Transverse colon (tissue), 4 donors: ENCODE measurements around the gene CTCF. TPM values are rescaled to one million over a fixed set of nuclear protein-coding genes. Genes with fewer than 3 reads are reported as not detected.
A peak's percentile ranks its signal among the peaks of the same experiment; 100 is the strongest.

Experiments
- DNase-seq: peaks from one replicate; pipeline ENCODE4 v3.0.0-alpha.2; 2019
- H3K27ac ChIP-seq, 4 donors: fragments of 200-600 bp; sonication (generic); 2 replicates each; pipeline ENCODE4 v1.5.1; 2016 to 2018; ENCODE audit warnings: inconsistent platforms in 4 of 4
- H3K27me3 ChIP-seq: fragments of 200-600 bp; sonication (generic); 2 replicates; pipeline ENCODE4 v1.5.1; 2017; ENCODE audit warnings: inconsistent platforms
- H3K36me3 ChIP-seq, 4 donors: fragments of 200-600 bp; sonication (generic); 2 replicates each; pipeline ENCODE4 v1.5.1; 2017 to 2019; ENCODE audit warnings: inconsistent platforms in 4 of 4
- H3K4me1 ChIP-seq, 4 donors: fragments of 200-600 bp; sonication (generic); 2 replicates each; pipeline ENCODE4 v1.5.1; 2017 to 2020; ENCODE audit warnings: inconsistent platforms in 4 of 4
- H3K4me3 ChIP-seq, 4 donors: fragments of 200-600 bp; sonication (generic); 1 replicate in 1 of 4; 2 replicates in 3 of 4; pipeline versions ENCODE4 v1.5.1 to v1.6.1; 2017 to 2019; ENCODE audit warnings: inconsistent platforms in 4 of 4
- H3K9me3 ChIP-seq, 2 donors: fragments of 200-600 bp; sonication (generic); 2 replicates each; pipeline ENCODE4 v1.5.1; 2017 to 2019; ENCODE audit warnings: inconsistent platforms in 2 of 2
- EP300 ChIP-seq: sonication (generic); formaldehyde crosslinking; IDR thresholded peaks from one replicate; pipeline ENCODE4 v1.6.1; 2017; ENCODE audit warnings: antibody characterized with exemption, low read depth
- POLR2A ChIP-seq: fragments of 450-650 bp; IDR thresholded peaks from one replicate; pipeline ENCODE4 v1.6.1; 2016; ENCODE audit warnings: antibody characterized with exemption, mild to moderate bottlenecking, moderate library complexity
- POLR2AphosphoS5 ChIP-seq, 3 donors: sonication (generic); formaldehyde crosslinking; IDR thresholded peaks; one replicate each; pipeline ENCODE4 v1.6.1; 2016; ENCODE audit warnings: antibody characterized with exemption in 3 of 3
- WGBS, 2 donors: methylation state at CpG; one replicate each; pipeline ENCODE4 v1.1.5; 2018; ENCODE audit warnings: low coverage in 1 of 2; 5-methylcytosine and 5-hydroxymethylcytosine counted together
- in situ Hi-C, 4 donors: fragments of 200-750 bp; cut with MboI; loops; one replicate each; pipeline versions ENCODE4 v1.15.0 to v1.15.1; 2017; ENCODE audit warnings: low sequenced_read_pairs in 3 of 4, low pct_ligation_motif_present in 1 of 4, low pct_unique_long_range_greater_than_20kb in 1 of 4
- intact Hi-C: fragments of 100-400 bp; cut with DNase I; formaldehyde crosslinking; loops from one replicate; pipeline ENCODE4 v1.15.1; 2023; ENCODE audit warnings: low total_unique reads
- total RNA-seq, 4 donors: library from RNA; depleted of rRNA; stranded (reverse); fragments of >200 nt; gene quantifications; one replicate each; pipeline ENCODE4 v1.1.0, GENCODE V29; 2016
- TF ChIP-seq, protein P1 (sequence below), 5 experiments: fragments of 200-600 bp in 3 of 5; fragments of 450-650 bp in 2 of 5; sonication (generic) in 3 of 5; IDR thresholded peaks; 1 replicate in 2 of 5; 2 replicates in 3 of 5; pipeline ENCODE4 v1.5.1; 2016 to 2017; ENCODE audit warnings: antibody characterized with exemption in 5 of 5, inconsistent platforms in 3 of 5, mild to moderate bottlenecking in 2 of 5, moderate library complexity in 1 of 5

CTCF gene
- total RNA-seq, 4 donors from 2014 or later, result 40.0 to 46.8 (median 41.9) TPM

GRCh38 chr16:67675579-67675935 is 113.2 kb downstream of the CTCF start:
- no peak for TF ChIP-seq POLR2AphosphoS5 (IDR thresholded peaks at IDR 0.05)
- no peak for TF ChIP-seq EP300
- TF ChIP-seq POLR2A, result no peak
- TF ChIP-seq, protein P1, sequence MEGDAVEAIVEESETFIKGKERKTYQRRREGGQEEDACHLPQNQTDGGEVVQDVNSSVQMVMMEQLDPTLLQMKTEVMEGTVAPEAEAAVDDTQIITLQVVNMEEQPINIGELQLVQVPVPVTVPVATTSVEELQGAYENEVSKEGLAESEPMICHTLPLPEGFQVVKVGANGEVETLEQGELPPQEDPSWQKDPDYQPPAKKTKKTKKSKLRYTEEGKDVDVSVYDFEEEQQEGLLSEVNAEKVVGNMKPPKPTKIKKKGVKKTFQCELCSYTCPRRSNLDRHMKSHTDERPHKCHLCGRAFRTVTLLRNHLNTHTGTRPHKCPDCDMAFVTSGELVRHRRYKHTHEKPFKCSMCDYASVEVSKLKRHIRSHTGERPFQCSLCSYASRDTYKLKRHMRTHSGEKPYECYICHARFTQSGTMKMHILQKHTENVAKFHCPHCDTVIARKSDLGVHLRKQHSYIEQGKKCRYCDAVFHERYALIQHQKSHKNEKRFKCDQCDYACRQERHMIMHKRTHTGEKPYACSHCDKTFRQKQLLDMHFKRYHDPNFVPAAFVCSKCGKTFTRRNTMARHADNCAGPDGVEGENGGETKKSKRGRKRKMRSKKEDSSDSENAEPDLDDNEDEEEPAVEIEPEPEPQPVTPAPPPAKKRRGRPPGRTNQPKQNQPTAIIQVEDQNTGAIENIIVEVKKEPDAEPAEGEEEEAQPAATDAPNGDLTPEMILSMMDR (IDR thresholded peaks at IDR 0.05), result no peak
- no peak for DNase-seq
- 93% methylated on average over 17 of the region's 17 CpGs; no CpG with 5 or more reads in 1 of the 2 donors for WGBS, 2 donors
- H3K27me3 ChIP-seq, result no peaks in the 10 kb centered on the region
- H3K36me3 ChIP-seq, result no peaks in the 10 kb centered on the region
- intact Hi-C loops, result no loop called here
- no peaks in the 10 kb centered on the region for H3K9me3 ChIP-seq
- no peak overlapping the region for H3K27ac ChIP-seq
- H3K4me3 ChIP-seq, result no peak overlapping the region
- in situ Hi-C loops, result loop anchor here in 1 of 4 donors (10.0 kb wide), 1 partner anchor 139 kb away; no protein-coding TSS in a partner anchor
- H3K4me1 ChIP-seq, result peaks cover 24 to 65% (median 45%) of the 10 kb centered on the region in 4 donors

- in situ Hi-C loops (loop anchor here in 1 of 4 donors (10.0 kb wide), 1 partner anchor 139 kb away; no protein-coding TSS in a partner anchor), intact Hi-C loops (no loop called here)
- H3K9me3 ChIP-seq, result no peaks in the 10 kb centered on the region
- H3K36me3 ChIP-seq, result no peaks in the 10 kb centered on the region
- H3K4me3 ChIP-seq, result no peak overlapping the region
- no peak for DNase-seq
- H3K4me1 ChIP-seq, result peaks cover 24 to 69% (median 45%) of the 10 kb centered on the region in 4 donors
- TF ChIP-seq POLR2A (no peak), POLR2AphosphoS5 (IDR thresholded peaks at IDR 0.05) (no peak), EP300 (no peak)
- TF ChIP-seq, protein P1 (IDR thresholded peaks at IDR 0.05), result no peak
- 96 to 100% methylated on average over 3 to 7 of the region's 7 CpGs for WGBS, 2 donors
- H3K27me3 ChIP-seq, result no peaks in the 10 kb centered on the region
- no peak overlapping the region for H3K27ac ChIP-seq
Observed at GRCh38 chr16:67675999-67676398, 113.7 kb downstream of the CTCF start.

DNA sequence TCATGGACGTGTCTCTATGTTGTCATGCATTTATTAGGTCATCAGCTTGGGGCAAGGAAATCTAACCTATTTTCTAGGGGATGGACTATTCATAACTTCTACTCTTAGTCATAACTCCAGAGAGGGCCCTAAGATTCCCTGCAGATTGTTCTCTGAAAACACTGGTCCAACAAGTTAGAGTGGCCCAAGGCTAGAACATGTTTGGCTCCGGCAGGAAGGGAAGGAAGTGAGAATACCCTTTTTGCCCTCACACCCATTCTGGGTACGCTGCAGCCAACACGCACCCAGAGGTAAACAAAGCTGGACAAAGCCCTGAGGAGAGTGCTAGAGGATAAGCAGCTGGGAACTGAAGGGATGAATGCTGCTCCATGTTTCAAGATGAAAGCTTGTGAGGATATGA is 114.2 kb downstream of the CTCF start:
- Histone ChIP-seq H3K27ac (peak overlapping the region in 2 of 4 donors; percentile 11 to 38), H3K4me3 (no peak overlapping the region), H3K9me3 (no peaks in the 10 kb centered on the region), H3K36me3 (no peaks in the 10 kb centered on the region), H3K4me1 (peaks cover 24 to 69% (median 45%) of the 10 kb centered on the region in 4 donors), H3K27me3 (no peaks in the 10 kb centered on the region)
- no peak for TF ChIP-seq POLR2AphosphoS5 (IDR thresholded peaks at IDR 0.05)
- TF ChIP-seq EP300, result no peak
- no peak for TF ChIP-seq POLR2A
- intact Hi-C loops (no loop called here), in situ Hi-C loops (loop anchor here in 1 of 4 donors (10.0 kb wide), 1 partner anchor 138 kb away; no protein-coding TSS in a partner anchor)
- 65 to 70% methylated on average over 3 to 4 of the region's 4 CpGs for WGBS, 2 donors
- DNase-seq, result no peak

DNA sequence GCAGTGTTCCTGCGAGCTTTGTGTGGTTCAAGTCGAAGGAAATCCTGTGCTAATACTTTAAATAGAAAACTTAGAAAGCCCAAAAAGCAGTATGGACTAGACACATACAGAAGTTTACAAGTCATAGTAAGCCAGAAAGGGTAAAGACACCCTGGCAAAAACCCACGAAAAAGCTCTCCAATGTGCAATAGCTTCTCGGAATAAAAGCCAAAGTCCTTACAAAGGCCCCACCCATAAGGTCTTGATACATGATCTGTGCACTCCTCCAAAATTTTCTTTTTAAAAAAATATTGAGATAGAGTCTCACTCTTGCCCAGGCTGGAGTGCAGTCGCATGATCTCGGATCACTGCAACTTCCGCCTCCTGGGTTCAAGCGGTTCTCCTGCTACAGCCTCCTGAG is 114.6 kb downstream of the CTCF start:
- H3K4me3 ChIP-seq, result no peak overlapping the region
- H3K27ac ChIP-seq, result peak overlapping the region in 2 of 4 donors; percentile 11 to 38
- TF ChIP-seq EP300 (no peak), POLR2AphosphoS5 (IDR thresholded peaks at IDR 0.05) (no peak), POLR2A (no peak)
- TF ChIP-seq, protein P1 (IDR thresholded peaks at IDR 0.05), result no peak
- H3K9me3 ChIP-seq, result no peaks in the 10 kb centered on the region
- no peak for DNase-seq
- no peaks in the 10 kb centered on the region for H3K27me3 ChIP-seq
- peaks cover 24 to 69% (median 45%) of the 10 kb centered on the region in 4 donors for H3K4me1 ChIP-seq
- no peaks in the 10 kb centered on the region for H3K36me3 ChIP-seq
- WGBS, 2 donors, result 40 to 70% methylated on average over 3 to 8 of the region's 8 CpGs
- in situ Hi-C loops (loop anchor here in 1 of 4 donors (10.0 kb wide), 1 partner anchor 138 kb away; no protein-coding TSS in a partner anchor), intact Hi-C loops (no loop called here)

- intact Hi-C loops, result no loop called here
Observed at GRCh38 chr16:67677712-67678111, 115.4 kb downstream of the CTCF start.

More at GRCh38 chr16:67677712-67678111, 115.4 kb downstream of the CTCF start:
- Histone ChIP-seq H3K27me3 (no peaks in the 10 kb centered on the region), H3K4me3 (no peak overlapping the region), H3K9me3 (no peaks in the 10 kb centered on the region), H3K4me1 (peaks cover 24 to 64% (median 45%) of the 10 kb centered on the region in 4 donors), H3K27ac (peak overlapping the region; percentile 63 to 79 (median 77)), H3K36me3 (no peaks in the 10 kb centered on the region)
- in situ Hi-C loops, result loop anchor here in 1 of 4 donors (10.0 kb wide), 1 partner anchor 137 kb away; no protein-coding TSS in a partner anchor
- DNase-seq, result no peak
- TF ChIP-seq POLR2AphosphoS5 (IDR thresholded peaks at IDR 0.05), result no peak
- TF ChIP-seq, protein P1 (IDR thresholded peaks at IDR 0.05), result no peak
- no peak for TF ChIP-seq EP300
- TF ChIP-seq POLR2A, result no peak
- 81% methylated on average over 1 of the region's 1 CpG; no CpG with 5 or more reads in 1 of the 2 donors for WGBS, 2 donors
